ENCODE results near the gene VEGFC. TPM values are rescaled to one million over a fixed set of nuclear protein-coding genes. Genes with fewer than 3 reads are reported as not detected.

VEGFC gene
- total RNA-seq, 1 donor from 2014 or later, result not detected

GRCh38 chr4:176775338-176775737 is 17.4 kb downstream of the VEGFC start:
- H3K4me3 Mint-ChIP-seq, result no peak overlapping the region
- no peak overlapping the region for H3K27ac Mint-ChIP-seq
- no peaks in the 10 kb centered on the region for H3K9me3 Mint-ChIP-seq
- DNase-seq (ENCODE audit: low spot score), result no peak
- no peaks in the 10 kb centered on the region for H3K27me3 Mint-ChIP-seq (ENCODE audit: insufficient read depth)
- H3K4me1 Mint-ChIP-seq (ENCODE audit: low read depth), result no peaks in the 10 kb centered on the region
- intact Hi-C loops (cut with micrococcal nuclease), result no loop called here
- H3K36me3 Mint-ChIP-seq (ENCODE audit: low read depth), result no peaks in the 10 kb centered on the region

- DNase-seq (ENCODE audit: low spot score), result no peak
- Mint-ChIP-seq H3K27ac (no peak overlapping the region), H3K4me3 (no peak overlapping the region), H3K9me3 (no peaks in the 10 kb centered on the region), H3K27me3 (ENCODE audit: insufficient read depth) (no peaks in the 10 kb centered on the region), H3K4me1 (ENCODE audit: low read depth) (no peaks in the 10 kb centered on the region), H3K36me3 (ENCODE audit: low read depth) (no peaks in the 10 kb centered on the region)
- intact Hi-C loops (cut with micrococcal nuclease), result no loop called here
These were observed 17.9 kb downstream of the VEGFC start for GRCh38 chr4:176774852-176775251.

GRCh38 chr4:176769514-176769913 is 23.2 kb downstream of the VEGFC start:
- H3K36me3 Mint-ChIP-seq (ENCODE audit: low read depth), result no peaks in the 10 kb centered on the region
- H3K9me3 Mint-ChIP-seq, result no peaks in the 10 kb centered on the region
- H3K27ac Mint-ChIP-seq, result no peak overlapping the region

GRCh38 chr4:176767183-176767582 is 25.5 kb downstream of the VEGFC start:
- Mint-ChIP-seq H3K4me1 (ENCODE audit: low read depth) (no peaks in the 10 kb centered on the region), H3K27ac (no peak overlapping the region), H3K36me3 (ENCODE audit: low read depth) (no peaks in the 10 kb centered on the region), H3K9me3 (no peaks in the 10 kb centered on the region), H3K27me3 (ENCODE audit: insufficient read depth) (no peaks in the 10 kb centered on the region), H3K4me3 (no peak overlapping the region)
- intact Hi-C loops (cut with micrococcal nuclease), result no loop called here
- no peak for DNase-seq (ENCODE audit: low spot score)

More at GRCh38 chr4:176769514-176769913, 23.2 kb downstream of the VEGFC start:
- DNase-seq (ENCODE audit: low spot score), result no peak
- Mint-ChIP-seq H3K27me3 (ENCODE audit: insufficient read depth) (no peaks in the 10 kb centered on the region), H3K4me3 (no peak overlapping the region), H3K4me1 (ENCODE audit: low read depth) (no peaks in the 10 kb centered on the region)
- intact Hi-C loops (cut with micrococcal nuclease), result no loop called here

GRCh38 chr4:176762661-176763308 is 29.9 kb downstream of the VEGFC start:
- intact Hi-C loops (cut with micrococcal nuclease), result no loop called here
- no peak for DNase-seq (ENCODE audit: low spot score)
- no peak overlapping the region for H3K27ac Mint-ChIP-seq
- H3K27me3 Mint-ChIP-seq (ENCODE audit: insufficient read depth), result no peaks in the 10 kb centered on the region
- H3K4me1 Mint-ChIP-seq (ENCODE audit: low read depth), result no peaks in the 10 kb centered on the region
- no peaks in the 10 kb centered on the region for H3K36me3 Mint-ChIP-seq (ENCODE audit: low read depth)
- no peaks in the 10 kb centered on the region for H3K9me3 Mint-ChIP-seq
- H3K4me3 Mint-ChIP-seq, result no peak overlapping the region

GRCh38 chr4:176761872-176762271 is 30.9 kb downstream of the VEGFC start:
- no peaks in the 10 kb centered on the region for H3K9me3 Mint-ChIP-seq
- intact Hi-C loops (cut with micrococcal nuclease), result no loop called here
- H3K27ac Mint-ChIP-seq, result no peak overlapping the region
- H3K36me3 Mint-ChIP-seq (ENCODE audit: low read depth), result no peaks in the 10 kb centered on the region
- DNase-seq (ENCODE audit: low spot score), result no peak
- H3K4me1 Mint-ChIP-seq (ENCODE audit: low read depth), result no peaks in the 10 kb centered on the region
- H3K27me3 Mint-ChIP-seq (ENCODE audit: insufficient read depth), result no peaks in the 10 kb centered on the region
- no peak overlapping the region for H3K4me3 Mint-ChIP-seq

GRCh38 chr4:176760471-176760870 is 32.3 kb downstream of the VEGFC start:
- H3K9me3 Mint-ChIP-seq, result no peaks in the 10 kb centered on the region
- H3K27me3 Mint-ChIP-seq (ENCODE audit: insufficient read depth), result no peaks in the 10 kb centered on the region
- intact Hi-C loops (cut with micrococcal nuclease), result no loop called here
- no peak for DNase-seq (ENCODE audit: low spot score)
- H3K36me3 Mint-ChIP-seq (ENCODE audit: low read depth), result no peaks in the 10 kb centered on the region
- H3K27ac Mint-ChIP-seq, result no peak overlapping the region
- H3K4me3 Mint-ChIP-seq, result no peak overlapping the region
- no peaks in the 10 kb centered on the region for H3K4me1 Mint-ChIP-seq (ENCODE audit: low read depth)

GRCh38 chr4:176758731-176759130 is 34.0 kb downstream of the VEGFC start:
- H3K9me3 Mint-ChIP-seq, result no peaks in the 10 kb centered on the region
- no peaks in the 10 kb centered on the region for H3K4me1 Mint-ChIP-seq (ENCODE audit: low read depth)
- H3K27me3 Mint-ChIP-seq (ENCODE audit: insufficient read depth), result no peaks in the 10 kb centered on the region
- no peak overlapping the region for H3K27ac Mint-ChIP-seq
- DNase-seq (ENCODE audit: low spot score), result no peak
- H3K4me3 Mint-ChIP-seq, result no peak overlapping the region
- intact Hi-C loops (cut with micrococcal nuclease), result no loop called here
- no peaks in the 10 kb centered on the region for H3K36me3 Mint-ChIP-seq (ENCODE audit: low read depth)

- H3K36me3 Mint-ChIP-seq (ENCODE audit: low read depth), result no peaks in the 10 kb centered on the region
- no peaks in the 10 kb centered on the region for H3K9me3 Mint-ChIP-seq
- H3K4me1 Mint-ChIP-seq (ENCODE audit: low read depth), result no peaks in the 10 kb centered on the region
- no peak for DNase-seq (ENCODE audit: low spot score)
- H3K27me3 Mint-ChIP-seq (ENCODE audit: insufficient read depth), result no peaks in the 10 kb centered on the region
- intact Hi-C loops (cut with micrococcal nuclease), result no loop called here
- H3K27ac Mint-ChIP-seq, result no peak overlapping the region
- H3K4me3 Mint-ChIP-seq, result no peak overlapping the region
These were observed 34.4 kb downstream of the VEGFC start for GRCh38 chr4:176758323-176758722.

- no peak for DNase-seq (ENCODE audit: low spot score)
- H3K4me1 Mint-ChIP-seq (ENCODE audit: low read depth), result no peaks in the 10 kb centered on the region
- no peaks in the 10 kb centered on the region for H3K27me3 Mint-ChIP-seq (ENCODE audit: insufficient read depth)
- intact Hi-C loops (cut with micrococcal nuclease), result no loop called here
- H3K9me3 Mint-ChIP-seq, result no peaks in the 10 kb centered on the region
- no peak overlapping the region for H3K4me3 Mint-ChIP-seq
- H3K36me3 Mint-ChIP-seq (ENCODE audit: low read depth), result no peaks in the 10 kb centered on the region
- H3K27ac Mint-ChIP-seq, result no peak overlapping the region
These were observed 37.1 kb downstream of the VEGFC start for GRCh38 chr4:176755613-176756012.

GRCh38 chr4:176755001-176755400 is 37.7 kb downstream of the VEGFC start:
- intact Hi-C loops (cut with micrococcal nuclease), result no loop called here
- Mint-ChIP-seq H3K9me3 (no peaks in the 10 kb centered on the region), H3K36me3 (ENCODE audit: low read depth) (no peaks in the 10 kb centered on the region), H3K4me1 (ENCODE audit: low read depth) (no peaks in the 10 kb centered on the region), H3K4me3 (no peak overlapping the region), H3K27me3 (ENCODE audit: insufficient read depth) (no peaks in the 10 kb centered on the region), H3K27ac (no peak overlapping the region)
- DNase-seq (ENCODE audit: low spot score), result no peak

GRCh38 chr4:176753049-176753448 is 39.7 kb downstream of the VEGFC start:
- Mint-ChIP-seq H3K4me1 (ENCODE audit: low read depth) (no peaks in the 10 kb centered on the region), H3K4me3 (no peak overlapping the region), H3K27me3 (ENCODE audit: insufficient read depth) (no peaks in the 10 kb centered on the region), H3K27ac (no peak overlapping the region), H3K36me3 (ENCODE audit: low read depth) (no peaks in the 10 kb centered on the region), H3K9me3 (no peaks in the 10 kb centered on the region)
- no peak for DNase-seq (ENCODE audit: low spot score)
- intact Hi-C loops (cut with micrococcal nuclease), result no loop called here

GRCh38 chr4:176752191-176752749 is 40.5 kb downstream of the VEGFC start:
- Mint-ChIP-seq H3K27ac (no peak overlapping the region), H3K4me3 (no peak overlapping the region), H3K4me1 (ENCODE audit: low read depth) (no peaks in the 10 kb centered on the region), H3K9me3 (no peaks in the 10 kb centered on the region), H3K27me3 (ENCODE audit: insufficient read depth) (no peaks in the 10 kb centered on the region), H3K36me3 (ENCODE audit: low read depth) (no peaks in the 10 kb centered on the region)
- intact Hi-C loops (cut with micrococcal nuclease), result no loop called here
- DNase-seq (ENCODE audit: low spot score), result no peak

GRCh38 chr4:176751061-176751460 is 41.7 kb downstream of the VEGFC start:
- intact Hi-C loops (cut with micrococcal nuclease), result no loop called here
- Mint-ChIP-seq H3K4me1 (ENCODE audit: low read depth) (no peaks in the 10 kb centered on the region), H3K36me3 (ENCODE audit: low read depth) (no peaks in the 10 kb centered on the region), H3K27ac (no peak overlapping the region), H3K4me3 (no peak overlapping the region), H3K27me3 (ENCODE audit: insufficient read depth) (no peaks in the 10 kb centered on the region), H3K9me3 (no peaks in the 10 kb centered on the region)
- no peak for DNase-seq (ENCODE audit: low spot score)

Data from activated T-helper 1 cell treated with anti-CD3 and anti-CD28 coated beads, Interleukin-12 subunit alpha, Interleukin-12 subunit beta, Interleukin-2, Interleukin-4 antibody, amounts not matched to agents 30 ng/mL and 10 ng/mL and 1 ng/mL, durations not matched to agents 14 hours and 24 hours and 36 hours (primary cell).